CD4-positive, alpha-beta T cell treated with Interleukin-12 subunit alpha and Interleukin-12 subunit beta, for 1 hour (primary cell): ENCODE data around the gene PHF2.

Experiments
- DNase-seq: peaks from one replicate; pipeline ENCODE4 v3.0.0-alpha.2; 2020

Gene PHF2

DNA sequence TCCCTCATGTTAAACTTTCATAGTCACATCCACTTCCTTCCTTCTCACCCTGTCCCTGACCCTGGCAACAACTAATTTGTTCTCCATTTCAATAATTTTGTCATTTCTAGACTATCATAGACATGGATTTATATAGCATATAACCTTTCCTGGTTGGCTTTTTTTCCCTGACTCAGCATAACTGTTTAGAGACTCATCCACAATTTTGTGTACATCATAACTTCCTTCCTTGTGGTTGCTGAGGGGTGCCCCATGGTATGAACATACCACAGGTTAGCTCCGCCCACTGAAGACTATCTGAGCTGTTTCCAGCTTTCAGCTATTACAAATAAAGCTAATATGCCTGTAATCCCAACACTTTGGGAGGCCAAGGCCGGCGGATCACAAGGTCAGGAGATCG lies 137.3 kb downstream of the PHF2 start:
- no peak for DNase-seq

GRCh38 chr9:93721417-93721965 lies 145.1 kb downstream of the PHF2 start:
- no peak for DNase-seq

- DNase-seq: no peak
These were observed 148.5 kb downstream of the PHF2 start for GRCh38 chr9:93724852-93725251.

- DNase-seq: no peak
These were observed 149.0 kb downstream of the PHF2 start for GRCh38 chr9:93725382-93725781.

- DNase-seq: no peak
These were observed 149.8 kb downstream of the PHF2 start for GRCh38 chr9:93726147-93726546.
